Measurements from ENCODE around the gene FOXF1.

The FOXF1 gene

DNA sequence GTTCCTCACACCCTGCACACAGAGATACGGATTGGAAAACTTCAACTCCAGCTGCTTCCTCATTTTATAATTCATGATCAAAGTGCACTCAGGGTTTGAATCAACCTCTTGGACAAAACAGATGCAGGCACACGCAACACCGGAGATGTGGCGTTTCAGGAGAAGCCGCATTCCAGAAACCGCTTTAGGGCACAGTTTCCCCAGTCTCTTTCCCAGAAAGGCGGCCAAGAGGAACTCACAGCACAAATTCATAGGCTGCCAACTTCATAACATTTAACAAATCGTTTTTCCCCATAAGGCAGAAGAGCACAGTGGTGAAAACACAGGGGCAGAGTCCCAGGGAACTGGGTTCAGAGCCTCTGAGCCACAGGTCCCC lies 36.3 kb downstream of the FOXF1 start:
- TF ChIP-seq, protein P1, sequence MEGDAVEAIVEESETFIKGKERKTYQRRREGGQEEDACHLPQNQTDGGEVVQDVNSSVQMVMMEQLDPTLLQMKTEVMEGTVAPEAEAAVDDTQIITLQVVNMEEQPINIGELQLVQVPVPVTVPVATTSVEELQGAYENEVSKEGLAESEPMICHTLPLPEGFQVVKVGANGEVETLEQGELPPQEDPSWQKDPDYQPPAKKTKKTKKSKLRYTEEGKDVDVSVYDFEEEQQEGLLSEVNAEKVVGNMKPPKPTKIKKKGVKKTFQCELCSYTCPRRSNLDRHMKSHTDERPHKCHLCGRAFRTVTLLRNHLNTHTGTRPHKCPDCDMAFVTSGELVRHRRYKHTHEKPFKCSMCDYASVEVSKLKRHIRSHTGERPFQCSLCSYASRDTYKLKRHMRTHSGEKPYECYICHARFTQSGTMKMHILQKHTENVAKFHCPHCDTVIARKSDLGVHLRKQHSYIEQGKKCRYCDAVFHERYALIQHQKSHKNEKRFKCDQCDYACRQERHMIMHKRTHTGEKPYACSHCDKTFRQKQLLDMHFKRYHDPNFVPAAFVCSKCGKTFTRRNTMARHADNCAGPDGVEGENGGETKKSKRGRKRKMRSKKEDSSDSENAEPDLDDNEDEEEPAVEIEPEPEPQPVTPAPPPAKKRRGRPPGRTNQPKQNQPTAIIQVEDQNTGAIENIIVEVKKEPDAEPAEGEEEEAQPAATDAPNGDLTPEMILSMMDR (IDR thresholded peaks at IDR 0.05; ENCODE audit: low read depth, low read length), result no peak
- H3K4me3 ChIP-seq (ENCODE audit: low read depth, low read length), result no peak overlapping the region
- in situ Hi-C loops (cut with HindIII; ENCODE audit: low sequenced_read_pairs), result no loop called here
- DNase-seq (ENCODE audit: low read depth, low spot score), result no peak

DNA sequence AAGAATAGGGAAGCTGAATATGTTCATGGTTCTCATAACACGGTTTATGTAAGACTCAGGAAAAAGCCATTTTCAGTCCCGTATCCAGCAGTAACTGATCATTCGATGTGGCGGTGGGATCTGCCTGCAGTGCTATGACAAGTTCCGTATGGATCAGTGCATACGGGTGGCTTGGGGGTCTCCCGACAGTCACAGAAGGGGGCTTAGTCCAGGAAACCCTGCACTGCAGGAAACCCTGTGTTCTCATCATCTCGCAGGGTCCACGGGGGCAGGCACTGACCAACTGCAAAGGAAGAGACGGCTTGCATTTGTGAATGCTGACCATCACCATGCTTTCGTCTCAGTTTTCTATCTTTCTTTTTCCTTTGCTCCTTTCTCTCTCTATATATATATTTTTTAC lies 37.0 kb downstream of the FOXF1 start:
- no peak overlapping the region for H3K4me3 ChIP-seq (ENCODE audit: low read depth, low read length)
- DNase-seq (ENCODE audit: low read depth, low spot score), result no peak
- TF ChIP-seq, protein P1 (IDR thresholded peaks at IDR 0.05; ENCODE audit: low read depth, low read length), result no peak
- in situ Hi-C loops (cut with HindIII; ENCODE audit: low sequenced_read_pairs), result no loop called here

DNA sequence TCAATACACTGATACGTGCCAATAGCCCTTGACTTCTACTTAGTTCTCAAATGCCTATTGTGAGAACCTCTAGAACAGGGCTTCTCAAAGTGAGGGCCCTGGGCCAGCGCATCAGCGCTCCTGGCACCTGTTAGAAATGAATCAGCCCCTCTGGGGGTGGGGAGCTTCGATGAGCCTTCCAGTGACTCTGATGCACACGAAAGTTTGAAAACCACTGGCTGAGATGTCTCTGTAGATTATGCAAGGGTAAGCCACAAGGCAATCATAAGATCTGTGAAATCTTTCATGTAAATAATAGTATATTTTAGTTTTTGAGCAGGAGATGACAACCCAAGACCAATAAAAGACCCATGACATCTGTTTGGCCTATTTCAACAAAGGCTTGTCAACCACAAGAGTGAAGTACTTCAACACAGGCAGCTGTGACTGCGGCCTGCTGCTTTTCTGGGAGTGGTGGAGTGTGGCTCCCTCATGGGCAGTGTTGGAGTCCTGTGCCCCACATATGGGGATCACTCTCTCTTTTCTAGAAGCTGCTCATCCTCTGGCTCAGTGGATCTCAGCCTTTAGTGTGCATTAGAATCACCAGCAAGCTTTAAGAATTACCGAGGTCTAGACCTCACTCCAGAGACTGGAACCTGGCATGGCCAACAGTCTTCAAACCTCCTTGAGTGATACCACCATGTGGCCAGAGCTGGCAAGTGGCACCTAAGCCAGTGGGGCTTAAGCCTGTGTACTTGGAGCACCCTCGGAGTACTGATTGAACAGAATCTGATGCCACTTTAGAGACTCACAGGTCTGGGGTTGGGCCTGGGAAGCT lies 39.0 kb downstream of the FOXF1 start:
- TF ChIP-seq, protein P1 (IDR thresholded peaks at IDR 0.05; ENCODE audit: low read depth, low read length), result no peak
- in situ Hi-C loops (cut with HindIII; ENCODE audit: low sequenced_read_pairs), result no loop called here
- no peak for DNase-seq (ENCODE audit: low read depth, low spot score)
- H3K4me3 ChIP-seq (ENCODE audit: low read depth, low read length), result no peak overlapping the region

DNA sequence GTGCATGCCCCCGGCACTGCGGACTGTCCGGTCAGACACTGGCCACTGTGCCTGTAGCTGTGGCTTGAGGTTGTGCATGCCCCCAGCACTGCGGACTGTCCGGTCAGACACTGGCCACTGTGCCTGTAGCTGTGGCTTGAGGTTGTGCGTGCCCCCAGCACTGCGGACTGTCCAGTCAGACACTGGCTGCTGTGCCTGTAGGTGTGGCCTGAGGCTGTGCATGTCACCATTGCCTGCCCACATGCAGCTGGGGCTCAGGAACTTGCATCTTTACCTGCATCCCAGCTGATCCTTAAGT lies 39.5 kb downstream of the FOXF1 start:
- H3K4me3 ChIP-seq (ENCODE audit: low read depth, low read length), result no peak overlapping the region
- in situ Hi-C loops (cut with HindIII; ENCODE audit: low sequenced_read_pairs), result loop anchor here (25.0 kb wide), 1 partner anchor 512 kb away; no protein-coding TSS in a partner anchor
- TF ChIP-seq, protein P1 (IDR thresholded peaks at IDR 0.05; ENCODE audit: low read depth, low read length), result no peak
- DNase-seq (ENCODE audit: low read depth, low spot score), result no peak

DNA sequence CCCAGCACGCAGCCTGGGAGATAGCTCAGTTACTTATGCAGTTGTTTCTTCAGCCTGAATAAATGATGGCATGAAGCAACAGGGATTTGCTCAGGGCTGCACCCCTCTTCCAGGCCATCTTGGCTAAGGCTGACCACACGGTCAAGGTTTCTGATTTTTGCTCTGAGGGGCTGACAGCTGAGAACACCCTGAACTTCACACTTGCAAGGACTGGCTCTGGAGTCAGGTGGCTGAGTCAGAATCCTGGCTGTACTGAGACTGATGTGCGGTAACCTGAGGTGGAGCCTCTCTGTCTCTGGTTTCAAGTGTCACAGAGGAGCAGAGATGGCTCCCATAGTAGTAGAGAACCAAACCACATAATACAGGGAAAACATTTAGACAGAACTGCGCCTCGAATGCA lies 40.0 kb downstream of the FOXF1 start:
- in situ Hi-C loops (cut with HindIII; ENCODE audit: low sequenced_read_pairs), result loop anchor here (25.0 kb wide), 1 partner anchor 512 kb away; no protein-coding TSS in a partner anchor
- no peak for DNase-seq (ENCODE audit: low read depth, low spot score)
- TF ChIP-seq, protein P1 (IDR thresholded peaks at IDR 0.05; ENCODE audit: low read depth, low read length), result no peak
- no peak overlapping the region for H3K4me3 ChIP-seq (ENCODE audit: low read depth, low read length)

DNA sequence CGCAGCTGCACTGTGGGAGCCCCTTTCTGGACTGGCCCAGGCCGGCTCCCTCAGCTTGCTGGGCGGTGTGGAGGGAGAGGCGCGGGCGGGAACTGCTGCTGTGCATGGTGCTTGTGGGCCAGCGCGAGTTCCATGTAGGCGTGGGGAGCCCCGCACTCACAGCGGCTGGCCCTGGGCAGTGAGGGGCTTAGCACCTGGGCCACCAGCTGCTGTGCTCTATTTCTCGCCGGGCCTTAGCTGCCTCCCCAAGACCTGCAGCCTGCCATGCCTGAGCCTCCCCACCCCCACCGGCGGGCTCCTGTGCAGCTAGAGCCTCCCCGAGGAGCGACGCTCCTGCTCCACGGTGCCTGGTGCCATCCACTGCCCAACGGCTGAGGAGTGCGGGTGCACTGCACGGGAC lies 43.0 kb downstream of the FOXF1 start:
- no peak for DNase-seq (ENCODE audit: low read depth, low spot score)
- TF ChIP-seq, protein P1 (IDR thresholded peaks at IDR 0.05; ENCODE audit: low read depth, low read length), result no peak
- in situ Hi-C loops (cut with HindIII; ENCODE audit: low sequenced_read_pairs), result loop anchor here (25.0 kb wide), 1 partner anchor 509 kb away; no protein-coding TSS in a partner anchor
- no peak overlapping the region for H3K4me3 ChIP-seq (ENCODE audit: low read depth, low read length)
